GM12891 (cell line): ENCODE results near the gene PLIN5.

Source experiments
- POLR2A ChIP-seq: IDR thresholded peaks from 2 replicates; pipeline ENCODE4 v1.6.1; 2011; ENCODE audit warnings: low read depth, low read length, control low read depth
- POLR2AphosphoS5 ChIP-seq: IDR thresholded peaks from 2 replicates; pipeline ENCODE4 v1.6.1; 2011; ENCODE audit warnings: low read depth, low read length, control low read depth

DNA sequence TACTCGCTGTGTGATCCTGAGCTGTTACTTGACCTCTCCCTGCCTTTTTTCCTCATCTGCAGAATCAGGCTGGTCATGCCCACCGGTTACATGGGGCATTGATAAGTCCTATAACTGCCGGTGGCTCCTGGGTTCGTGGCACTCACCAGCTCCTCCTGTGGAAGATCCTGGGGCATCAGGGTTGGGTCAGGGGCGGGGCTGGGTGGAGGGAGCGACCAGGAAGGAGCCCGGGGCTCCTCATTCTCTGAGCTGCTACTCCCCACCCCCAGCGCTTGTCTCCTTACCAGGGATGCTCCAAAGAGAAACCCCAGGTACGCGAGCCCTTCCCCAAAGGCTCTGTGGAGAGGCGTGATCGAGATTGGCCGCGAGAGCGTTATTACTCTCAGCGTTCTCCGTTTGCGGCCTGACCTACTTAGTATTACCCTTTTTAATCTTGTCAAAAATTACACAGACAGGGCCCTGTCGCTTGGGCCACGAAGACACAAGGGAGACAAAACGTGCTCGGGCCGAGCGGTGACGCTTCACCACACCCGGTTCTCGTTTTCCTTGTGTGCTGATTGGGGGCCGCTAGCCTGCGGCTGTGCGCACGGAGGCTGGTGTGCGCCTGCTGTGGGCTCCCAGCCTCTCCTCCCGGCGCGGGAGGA, 52.2 kb downstream of the PLIN5 start:
- no peak for TF ChIP-seq POLR2A
- no peak for TF ChIP-seq POLR2AphosphoS5
